ENCODE measurements around the gene VPS13A.

DNA sequence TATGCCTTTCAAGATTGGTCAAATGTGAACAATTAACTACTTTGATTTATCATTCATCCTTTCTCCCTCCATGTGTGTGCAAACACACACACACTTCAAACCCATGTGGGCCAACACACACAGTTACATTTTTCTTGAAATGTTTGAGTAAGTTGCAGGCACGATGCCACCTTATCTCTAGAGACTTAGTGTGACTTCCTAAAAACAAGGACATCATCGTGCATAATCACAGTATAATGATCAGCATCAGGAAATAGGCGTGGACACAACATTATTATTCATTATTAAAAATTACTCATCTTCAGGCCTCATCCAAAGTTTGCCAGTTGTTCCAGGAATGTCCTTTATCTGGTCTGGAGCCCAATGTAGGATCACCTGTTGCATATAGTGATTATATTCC is 261.3 kb downstream of the VPS13A start:
- TF ChIP-seq, protein P1, sequence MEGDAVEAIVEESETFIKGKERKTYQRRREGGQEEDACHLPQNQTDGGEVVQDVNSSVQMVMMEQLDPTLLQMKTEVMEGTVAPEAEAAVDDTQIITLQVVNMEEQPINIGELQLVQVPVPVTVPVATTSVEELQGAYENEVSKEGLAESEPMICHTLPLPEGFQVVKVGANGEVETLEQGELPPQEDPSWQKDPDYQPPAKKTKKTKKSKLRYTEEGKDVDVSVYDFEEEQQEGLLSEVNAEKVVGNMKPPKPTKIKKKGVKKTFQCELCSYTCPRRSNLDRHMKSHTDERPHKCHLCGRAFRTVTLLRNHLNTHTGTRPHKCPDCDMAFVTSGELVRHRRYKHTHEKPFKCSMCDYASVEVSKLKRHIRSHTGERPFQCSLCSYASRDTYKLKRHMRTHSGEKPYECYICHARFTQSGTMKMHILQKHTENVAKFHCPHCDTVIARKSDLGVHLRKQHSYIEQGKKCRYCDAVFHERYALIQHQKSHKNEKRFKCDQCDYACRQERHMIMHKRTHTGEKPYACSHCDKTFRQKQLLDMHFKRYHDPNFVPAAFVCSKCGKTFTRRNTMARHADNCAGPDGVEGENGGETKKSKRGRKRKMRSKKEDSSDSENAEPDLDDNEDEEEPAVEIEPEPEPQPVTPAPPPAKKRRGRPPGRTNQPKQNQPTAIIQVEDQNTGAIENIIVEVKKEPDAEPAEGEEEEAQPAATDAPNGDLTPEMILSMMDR (IDR thresholded peaks at IDR 0.05) = no peak
- no peak for TF ChIP-seq POLR2A (IDR thresholded peaks at IDR 0.05)
